Trophoblast cell (in vitro differentiated cells and primary cell): ENCODE data around the gene GRIK5.

Source experiments
- DNase-seq, 2 donors: peaks; one replicate each; pipeline ENCODE4 v3.0.0-alpha.2; 2016
- H2AFZ ChIP-seq: 2 replicates; pipeline ENCODE4 v1.6.1; 2013; ENCODE audit warnings: low read length, moderate library complexity, mild to moderate bottlenecking; ENCODE audit not compliant: insufficient read depth, poor library complexity
- H2AK5ac ChIP-seq: 2 replicates; pipeline ENCODE4 v1.6.1; 2013; ENCODE audit warnings: mild to moderate bottlenecking, low read length
- H2BK120ac ChIP-seq: 2 replicates; pipeline ENCODE4 v1.6.1; 2013; ENCODE audit warnings: low read length, mild to moderate bottlenecking, moderate library complexity; ENCODE audit not compliant: insufficient read depth, poor library complexity
- H2BK12ac ChIP-seq: 2 replicates; pipeline ENCODE4 v1.6.1; 2013; ENCODE audit warnings: mild to moderate bottlenecking, low read length, moderate library complexity
- H2BK5ac ChIP-seq: 2 replicates; pipeline ENCODE4 v1.6.1; 2013; ENCODE audit warnings: low read length, low read depth, moderate library complexity, mild to moderate bottlenecking; ENCODE audit not compliant: poor library complexity
- H3K14ac ChIP-seq: 2 replicates; pipeline ENCODE4 v1.6.1; 2013; ENCODE audit warnings: mild to moderate bottlenecking, low read length
- H3K18ac ChIP-seq: 2 replicates; pipeline ENCODE4 v1.6.1; 2013; ENCODE audit warnings: mild to moderate bottlenecking, low read length
- H3K23ac ChIP-seq: 2 replicates; pipeline ENCODE4 v1.6.1; 2013; ENCODE audit warnings: low read length
- H3K27ac ChIP-seq: 2 replicates; pipeline ENCODE4 v1.5.1; 2013; ENCODE audit warnings: low read depth, mild to moderate bottlenecking, inconsistent platforms, low read length, moderate library complexity
- H3K27me3 ChIP-seq: 2 replicates; pipeline ENCODE4 v1.6.1; 2013; ENCODE audit warnings: inconsistent platforms, mild to moderate bottlenecking, low read length, moderate library complexity; ENCODE audit not compliant: insufficient read depth
- H3K36me3 ChIP-seq, 2 experiments: 1 replicate in 1 of 2; 2 replicates in 1 of 2; pipeline ENCODE4 v1.6.1; 2013; ENCODE audit warnings: low read length in 2 of 2, mild to moderate bottlenecking in 2 of 2, moderate library complexity in 1 of 2; ENCODE audit not compliant: insufficient read depth in 2 of 2, control insufficient read depth in 1 of 2
- H3K4ac ChIP-seq: 2 replicates; pipeline ENCODE4 v1.6.1; 2013; ENCODE audit warnings: low read depth, mild to moderate bottlenecking, low read length, moderate library complexity
- H3K4me1 ChIP-seq, 2 experiments: 1 replicate in 1 of 2; 2 replicates in 1 of 2; pipeline ENCODE4 v1.6.1; 2013; ENCODE audit warnings: low read length in 2 of 2, mild to moderate bottlenecking in 2 of 2, moderate library complexity in 1 of 2; ENCODE audit not compliant: insufficient read depth in 2 of 2, control insufficient read depth in 1 of 2
- H3K4me2 ChIP-seq: 2 replicates; pipeline ENCODE4 v1.6.1; 2013; ENCODE audit warnings: inconsistent platforms, mild to moderate bottlenecking, low read length, moderate library complexity
- H3K4me3 ChIP-seq: 2 replicates; pipeline ENCODE4 v1.5.1; 2013; ENCODE audit warnings: mild to moderate bottlenecking, low read depth, low read length, inconsistent platforms
- H3K79me1 ChIP-seq: one replicate; pipeline ENCODE4 v1.6.1; 2013; ENCODE audit warnings: low read length
- H3K79me2 ChIP-seq: 2 replicates; pipeline ENCODE4 v1.6.1; 2013; ENCODE audit warnings: low read length, mild to moderate bottlenecking; ENCODE audit not compliant: control insufficient read depth, insufficient read depth, poor library complexity
- H3K9ac ChIP-seq: 2 replicates; pipeline ENCODE4 v1.6.1; 2013; ENCODE audit warnings: mild to moderate bottlenecking, low read length
- H3K9me3 ChIP-seq: 2 replicates; pipeline ENCODE4 v1.6.1; 2013; ENCODE audit warnings: low read depth, mild to moderate bottlenecking, control low read depth, inconsistent platforms, low read length; ENCODE audit not compliant: insufficient read depth
- H4K12ac ChIP-seq: 2 replicates; pipeline ENCODE4 v1.6.1; 2013; ENCODE audit warnings: low read depth, mild to moderate bottlenecking, low read length, moderate library complexity
- H4K8ac ChIP-seq: 2 replicates; pipeline ENCODE4 v1.6.1; 2013; ENCODE audit warnings: low read depth, mild to moderate bottlenecking, low read length, moderate library complexity
- H4K91ac ChIP-seq: one replicate; pipeline ENCODE4 v1.6.1; 2013; ENCODE audit warnings: low read depth, mild to moderate bottlenecking, low read length, moderate library complexity
- WGBS: extraction: QIAGEN DNeasy Blood & Tissue Kit; methylation state at CpG from one replicate; pipeline ENCODE4 v1.1.7; 2013; ENCODE audit warnings: missing lambda C conversion rate; ENCODE audit not compliant: insufficient read length, insufficient coverage; ENCODE audit errors: extremely low coverage; 5-methylcytosine and 5-hydroxymethylcytosine counted together

The GRIK5 gene

GRCh38 chr19:42075616-42076379 is 5.8 kb upstream of the GRIK5 start, which contains the start of gene ZNF574:
Gene ZNF574, plus strand, starts transcription at chr19:42076166. Its CDS starts 2,441 bp downstream, at chr19:42078607.
- peak within 1 kb of the TSS; percentile 86 for H3K18ac ChIP-seq
- H3K79me2 ChIP-seq = peaks cover 17% of the 10 kb centered on the region
- H3K27me3 ChIP-seq = no peaks in the 10 kb centered on the region
- peak within 1 kb of the TSS; percentile 97 for H3K4ac ChIP-seq
- peak within 1 kb of the TSS; percentile 97 for H3K9ac ChIP-seq
- H3K4me1 ChIP-seq = peaks cover 10 to 22% of the 10 kb centered on the region in 2 experiments
- no peaks in the 10 kb centered on the region for H3K9me3 ChIP-seq
- H2AFZ ChIP-seq = peak within 1 kb of the TSS; percentile 68
- H2BK12ac ChIP-seq = no peak within 1 kb of the TSS
- H4K91ac ChIP-seq = peak within 1 kb of the TSS; percentile 92
- peak within 1 kb of the TSS; percentile 79 for H2BK120ac ChIP-seq
- peaks cover 25 to 27% of the 10 kb centered on the region in 2 experiments for H3K36me3 ChIP-seq
- no peak within 1 kb of the TSS for H3K23ac ChIP-seq
- peak within 1 kb of the TSS; percentile 80 for H3K27ac ChIP-seq
- DNase-seq = peak; percentile 100
- WGBS = no CpG with 5 or more reads among the region's 80 CpGs
- peak within 1 kb of the TSS; percentile 91 for H3K4me2 ChIP-seq
- H3K79me1 ChIP-seq = peaks cover 12% of the 10 kb centered on the region
- peak within 1 kb of the TSS; percentile 45 for H2AK5ac ChIP-seq
- H3K4me3 ChIP-seq = peak within 1 kb of the TSS; percentile 97
- peak within 1 kb of the TSS; percentile 96 for H4K8ac ChIP-seq
- peak within 1 kb of the TSS; percentile 88 for H3K14ac ChIP-seq
- H2BK5ac ChIP-seq = peak within 1 kb of the TSS; percentile 65
- peak within 1 kb of the TSS; percentile 91 for H4K12ac ChIP-seq

GRCh38 chr19:42075364-42075615 is 5.3 kb upstream of the GRIK5 start:
- Histone ChIP-seq H4K91ac (peak overlapping the region; percentile 86), H4K12ac (peak overlapping the region; percentile 91), H2BK120ac (peak overlapping the region; percentile 79), H3K79me1 (peaks cover 12% of the 10 kb centered on the region), H2BK5ac (peak overlapping the region; percentile 62), H3K79me2 (peaks cover 17% of the 10 kb centered on the region), H3K18ac (peak overlapping the region; percentile 86), H2AFZ (peak overlapping the region; percentile 66), H3K4me1 (peaks cover 10 to 22% of the 10 kb centered on the region in 2 experiments), H3K27ac (peak overlapping the region; percentile 54), H3K4me2 (peak overlapping the region; percentile 73), H3K14ac (peak overlapping the region; percentile 88), H3K9me3 (no peaks in the 10 kb centered on the region), H2AK5ac (peak overlapping the region; percentile 45), H4K8ac (peak overlapping the region; percentile 96), H3K23ac (no peak overlapping the region), H3K4me3 (peak overlapping the region; percentile 72), H3K9ac (peak overlapping the region; percentile 83), H2BK12ac (no peak overlapping the region), H3K36me3 (peaks cover 19 to 22% of the 10 kb centered on the region in 2 experiments), H3K27me3 (no peaks in the 10 kb centered on the region), H3K4ac (peak overlapping the region; percentile 89)
- WGBS = no CpG with 5 or more reads among the region's 3 CpGs
- no peak for DNase-seq

GRCh38 chr19:42074513-42075363 is 4.7 kb upstream of the GRIK5 start:
- Histone ChIP-seq H2BK5ac (no peak overlapping the region), H2BK12ac (no peak overlapping the region), H3K27ac (no peak overlapping the region), H3K23ac (no peak overlapping the region), H3K79me2 (peaks cover 17% of the 10 kb centered on the region), H3K9ac (no peak overlapping the region), H4K91ac (peak overlapping the region; percentile 86), H3K27me3 (peaks cover 3% of the 10 kb centered on the region), H3K4ac (peak overlapping the region; percentile 89), H3K18ac (no peak overlapping the region), H3K4me2 (peak overlapping the region; percentile 73), H4K8ac (peak overlapping the region; percentile 96), H3K14ac (peak overlapping the region; percentile 88), H3K79me1 (peaks cover 12% of the 10 kb centered on the region), H2BK120ac (no peak overlapping the region), H3K36me3 (peaks cover 14 to 16% of the 10 kb centered on the region in 2 experiments), H3K4me3 (no peak overlapping the region), H4K12ac (peak overlapping the region; percentile 91), H3K9me3 (no peaks in the 10 kb centered on the region), H3K4me1 (peaks cover 10 to 22% of the 10 kb centered on the region in 2 experiments), H2AK5ac (peak overlapping the region; percentile 26), H2AFZ (peak overlapping the region; percentile 19)
- no CpG with 5 or more reads among the region's 27 CpGs for WGBS
- no peak for DNase-seq

GRCh38 chr19:42071247-42071646 is 1.2 kb upstream of the GRIK5 start:
- H2AK5ac ChIP-seq = no peak overlapping the region
- no peak overlapping the region for H3K14ac ChIP-seq
- peaks cover 6% of the 10 kb centered on the region for H3K79me2 ChIP-seq
- no peak overlapping the region for H4K8ac ChIP-seq
- H3K4me2 ChIP-seq = no peak overlapping the region
- H2AFZ ChIP-seq = no peak overlapping the region
- no peak overlapping the region for H4K91ac ChIP-seq
- peaks cover 9% of the 10 kb centered on the region for H3K79me1 ChIP-seq
- H2BK12ac ChIP-seq = no peak overlapping the region
- H3K23ac ChIP-seq = no peak overlapping the region
- H2BK120ac ChIP-seq = no peak overlapping the region
- H3K36me3 ChIP-seq = no peaks in the 10 kb centered on the region
- no peak overlapping the region for H3K4ac ChIP-seq
- no peak overlapping the region for H3K9ac ChIP-seq
- H4K12ac ChIP-seq = no peak overlapping the region
- DNase-seq = no peak
- H2BK5ac ChIP-seq = no peak overlapping the region
- peaks cover 17% of the 10 kb centered on the region for H3K27me3 ChIP-seq
- WGBS = no CpG with 5 or more reads among the region's 12 CpGs
- peaks cover 7 to 10% of the 10 kb centered on the region in 2 experiments for H3K4me1 ChIP-seq
- H3K27ac ChIP-seq = no peak overlapping the region
- H3K4me3 ChIP-seq = no peak overlapping the region
- no peaks in the 10 kb centered on the region for H3K9me3 ChIP-seq
- no peak overlapping the region for H3K18ac ChIP-seq
